ENCODE data around the gene SI.
"Not testable (repeated sequence)": the region's sequence is repeated elsewhere in the genome, so short reads cannot be mapped to it uniquely, and the experiment has no call there.

Gene SI

DNA sequence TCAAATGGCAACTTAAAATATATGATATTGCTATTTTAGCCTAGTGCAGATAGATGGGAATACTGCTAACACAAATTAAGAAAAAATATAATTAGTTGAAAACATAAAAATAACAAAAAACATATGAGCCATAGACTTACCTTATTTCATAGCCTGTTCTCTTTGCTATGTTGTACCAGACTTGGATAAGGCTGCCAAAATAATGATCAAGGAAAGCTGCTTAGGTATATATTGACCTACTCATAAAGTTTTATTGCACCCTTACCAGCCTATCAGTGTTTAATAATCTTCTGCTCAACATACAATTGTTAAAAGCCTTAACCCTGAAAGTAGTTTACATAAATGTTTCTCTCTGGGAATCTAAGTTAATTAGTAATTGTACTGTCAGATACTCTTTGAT lies at the start of gene SI:
Gene SI (minus strand): TSS at position 204 of the 400 bp plus-strand sequence. CDS start 2,484 bp downstream, outside the sequence.
- no peak for DNase-seq

DNA sequence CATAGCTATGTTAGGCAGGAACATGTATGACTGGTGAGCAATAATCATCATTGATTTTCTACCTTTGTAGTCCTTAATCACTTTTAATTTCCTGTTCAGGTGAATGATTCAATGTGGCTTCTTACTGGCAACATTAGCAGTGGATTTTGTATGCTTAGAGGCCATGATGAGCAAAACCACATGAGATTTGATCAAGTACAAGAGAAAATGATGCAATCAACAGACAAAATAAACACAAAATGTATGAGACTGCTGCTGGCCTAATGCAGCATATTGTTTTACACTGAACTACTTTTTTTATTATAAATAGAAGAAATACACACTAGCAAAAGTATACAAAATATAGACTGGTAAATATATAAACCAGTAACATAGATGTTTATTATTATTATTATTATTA lies 47.5 kb upstream of the SI start:
- no peak for DNase-seq

DNA sequence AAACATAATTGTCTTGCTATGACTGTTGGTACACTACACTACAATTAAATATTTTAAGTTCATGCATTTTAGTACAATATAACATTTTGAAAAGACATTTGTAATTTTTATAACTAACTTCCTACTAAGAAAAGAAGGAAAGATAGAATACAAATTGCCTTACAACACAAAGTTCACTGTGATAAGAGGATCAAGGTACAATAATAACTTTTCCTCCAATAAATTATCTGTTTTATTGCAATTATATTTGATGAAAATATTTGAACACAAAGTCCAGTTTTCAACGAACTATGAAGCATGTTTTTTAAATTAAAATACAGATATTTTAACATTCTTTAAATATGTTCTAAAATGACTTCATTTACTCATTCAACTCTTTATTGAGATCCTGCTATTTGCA lies 33.1 kb upstream of the SI start:
- no peak for DNase-seq

DNA sequence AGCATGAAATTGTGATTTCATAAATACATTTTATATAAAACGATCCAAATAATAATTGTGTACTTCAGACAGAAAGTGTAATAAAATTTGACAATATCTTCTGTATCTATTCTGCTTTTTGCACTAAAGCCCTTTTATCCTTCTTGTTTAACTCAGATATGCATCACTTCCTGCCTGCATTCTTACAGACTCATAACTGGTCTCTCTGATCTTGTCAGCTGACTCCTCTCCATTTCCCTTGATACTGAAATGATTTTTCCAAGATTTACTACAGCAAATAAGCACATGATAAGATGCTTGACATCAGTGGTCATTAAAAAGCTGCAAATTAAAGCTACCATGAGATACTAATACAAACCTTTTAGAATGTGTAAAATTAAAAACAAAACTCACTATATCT lies 25.3 kb upstream of the SI start:
- no peak for DNase-seq

DNA sequence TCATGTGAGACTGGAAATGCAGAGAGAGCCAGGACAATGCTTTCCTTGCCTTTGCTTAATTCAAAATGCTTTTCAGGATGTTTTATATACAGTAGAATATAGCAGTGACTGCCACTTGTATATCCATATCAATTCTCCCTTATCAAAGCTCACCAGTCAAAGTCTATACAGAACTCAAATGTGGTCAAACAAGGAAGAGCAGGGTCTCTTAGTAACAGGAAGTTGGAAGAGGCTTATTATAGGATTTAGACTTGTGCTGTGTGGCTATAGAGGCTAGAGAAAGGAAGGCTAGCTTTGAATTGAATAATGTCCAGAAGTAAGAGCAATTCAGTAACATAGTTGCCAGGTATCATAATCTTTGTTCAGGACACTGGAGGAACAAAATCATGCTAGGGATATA lies 4.4 kb upstream of the SI start:
- no peak for DNase-seq

DNA sequence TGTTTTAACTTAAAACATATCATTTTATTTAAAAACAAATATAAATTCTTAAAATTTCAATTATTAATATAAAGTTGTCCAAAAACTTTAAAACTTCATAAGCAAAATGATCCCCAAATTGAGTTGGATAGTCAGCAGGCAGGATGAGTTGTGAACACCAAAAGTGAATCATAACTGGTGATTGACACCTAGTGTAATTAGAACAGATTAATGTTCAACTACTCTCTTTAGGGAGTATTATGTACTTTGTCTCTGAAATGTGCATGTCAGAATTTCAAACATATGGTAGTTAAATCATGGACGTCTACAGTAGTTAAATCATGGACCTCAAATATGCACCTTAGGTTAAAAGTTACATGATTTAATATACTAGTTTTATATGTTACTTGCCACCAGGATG lies 2.9 kb upstream of the SI start:
- no peak for DNase-seq

DNA sequence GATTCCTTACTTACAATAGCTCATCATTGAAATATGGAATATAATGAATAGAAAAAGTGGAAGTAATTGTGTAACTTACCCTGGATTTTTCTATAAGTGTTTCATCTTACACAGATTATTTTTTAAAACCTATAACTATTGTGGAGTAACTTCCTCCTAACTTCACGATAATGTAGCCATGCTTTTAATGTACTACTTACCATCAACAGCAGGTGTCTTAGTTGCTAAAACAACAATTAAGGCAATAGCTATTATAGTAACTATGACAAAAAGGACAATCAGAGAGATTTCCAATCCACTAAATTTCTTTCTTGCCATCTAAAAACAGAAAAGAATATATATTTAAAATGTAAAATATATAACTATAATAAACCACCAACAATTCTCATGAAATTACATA lies 2.6 kb downstream of the SI start:
- no peak for DNase-seq

DNA sequence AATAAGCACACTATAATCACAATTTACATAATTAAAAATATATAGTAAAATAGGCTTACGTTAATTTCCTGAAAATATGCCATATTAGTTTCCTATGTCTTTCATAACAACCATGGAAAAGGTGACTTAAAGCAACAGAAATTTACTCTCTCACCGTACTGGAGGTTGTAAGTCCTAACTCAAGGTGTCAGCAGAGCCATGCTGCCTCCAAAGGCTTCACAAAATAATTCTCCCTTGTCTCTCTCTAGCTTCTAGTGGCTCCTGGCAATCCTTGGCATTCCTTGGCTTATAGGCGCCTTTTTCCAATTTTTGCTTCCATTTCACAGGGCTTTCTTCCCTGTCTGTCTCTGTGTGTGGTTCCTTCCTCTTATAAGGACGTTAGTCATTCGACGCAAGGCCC lies 7.6 kb downstream of the SI start:
- DNase-seq, result no peak

DNA sequence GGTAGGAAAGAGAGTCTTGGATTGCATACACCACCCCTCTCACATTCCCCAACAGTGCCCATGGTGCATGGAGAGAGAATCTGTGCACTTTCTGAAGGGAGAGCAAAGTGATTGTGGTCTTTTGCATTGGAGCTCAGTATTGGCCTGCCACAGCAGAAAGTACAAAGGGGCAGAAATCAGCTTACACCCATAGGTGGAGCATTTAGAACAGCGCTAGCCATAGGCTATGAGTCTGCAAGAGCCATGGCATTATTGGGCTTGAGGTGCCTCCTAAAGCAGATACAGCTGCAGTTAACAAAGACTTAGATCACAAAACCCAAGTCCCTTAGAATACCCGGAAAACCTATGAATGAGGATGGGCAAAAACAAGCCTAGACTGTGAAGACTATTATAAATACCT lies 21.8 kb downstream of the SI start:
- DNase-seq, result no peak

DNA sequence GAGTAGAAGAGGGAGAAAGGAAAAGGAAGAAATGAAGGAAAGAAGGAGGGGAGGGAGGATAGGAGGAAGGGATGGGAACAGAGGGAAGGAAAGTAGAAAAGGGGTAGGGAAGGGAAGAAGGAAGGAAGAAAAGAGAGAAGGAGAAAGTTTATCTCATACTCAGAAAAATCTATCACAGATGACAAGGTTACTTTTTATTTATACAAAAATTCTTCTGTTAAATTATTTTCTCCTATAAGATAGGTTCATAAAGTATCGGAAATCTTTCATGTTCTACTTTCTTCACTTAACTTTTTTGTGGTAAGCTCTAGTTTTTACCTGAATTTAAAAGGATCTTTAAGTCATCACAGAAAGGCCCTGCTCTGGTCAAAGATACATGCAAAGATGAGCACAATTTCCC lies 38.1 kb downstream of the SI start:
- DNase-seq, result no peak

DNA sequence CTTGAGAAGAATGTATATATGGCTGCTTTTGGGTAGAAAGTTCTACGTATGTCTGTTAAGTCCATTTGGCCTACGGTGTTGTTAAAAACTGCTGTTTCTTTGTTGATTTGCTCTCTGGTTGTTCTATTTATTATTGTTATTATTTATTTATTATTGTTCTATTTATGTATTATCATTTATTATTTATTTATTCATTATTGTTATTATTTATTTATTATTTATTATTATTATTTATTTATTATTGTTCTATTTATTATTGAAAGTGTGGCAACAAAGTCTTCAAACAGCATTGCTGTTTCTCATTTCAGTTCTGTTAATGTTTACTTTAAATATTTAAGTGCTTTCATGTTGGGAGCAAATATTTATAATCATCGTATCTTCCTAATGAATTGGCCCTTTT lies 66.7 kb downstream of the SI start:
- DNase-seq, result no peak

DNA sequence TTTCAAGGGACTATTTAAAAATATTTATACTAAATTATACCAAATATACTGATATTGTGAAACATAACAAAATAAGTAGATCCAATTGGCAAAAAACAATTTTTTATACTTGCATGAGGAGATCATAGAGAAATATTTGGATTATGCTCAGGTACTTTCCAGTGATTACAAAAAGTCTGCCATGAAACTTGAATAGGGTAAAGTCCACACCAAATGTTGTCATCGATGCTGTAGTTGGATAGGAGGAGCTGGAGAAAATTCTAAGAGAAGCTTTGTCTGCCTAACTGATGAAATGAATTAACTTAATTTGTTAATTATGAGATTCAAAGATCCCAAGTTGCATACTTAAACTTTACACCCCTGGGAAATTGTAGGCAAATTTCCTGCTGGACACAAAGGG lies 93.3 kb downstream of the SI start:
- DNase-seq, result no peak

DNA sequence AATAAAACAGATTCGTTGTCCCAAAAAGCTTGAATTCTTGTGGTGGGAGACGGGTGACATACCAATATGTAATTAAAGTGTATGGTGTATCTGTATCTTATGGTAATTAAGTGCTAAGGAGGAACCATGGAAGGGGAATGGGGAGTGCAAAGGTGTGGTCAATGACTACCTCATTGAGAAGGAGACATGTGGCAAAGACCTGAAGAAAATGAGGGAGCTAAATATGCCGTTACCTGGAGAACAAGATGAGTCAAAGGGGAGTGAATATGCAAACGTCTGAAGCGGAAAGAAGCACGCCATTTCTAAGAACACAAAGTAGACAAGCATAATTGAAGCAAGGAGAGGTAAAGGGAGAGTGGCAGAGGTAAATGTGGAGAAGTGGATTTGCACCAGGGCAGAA lies 115.7 kb downstream of the SI start:
- no peak for DNase-seq

DNA sequence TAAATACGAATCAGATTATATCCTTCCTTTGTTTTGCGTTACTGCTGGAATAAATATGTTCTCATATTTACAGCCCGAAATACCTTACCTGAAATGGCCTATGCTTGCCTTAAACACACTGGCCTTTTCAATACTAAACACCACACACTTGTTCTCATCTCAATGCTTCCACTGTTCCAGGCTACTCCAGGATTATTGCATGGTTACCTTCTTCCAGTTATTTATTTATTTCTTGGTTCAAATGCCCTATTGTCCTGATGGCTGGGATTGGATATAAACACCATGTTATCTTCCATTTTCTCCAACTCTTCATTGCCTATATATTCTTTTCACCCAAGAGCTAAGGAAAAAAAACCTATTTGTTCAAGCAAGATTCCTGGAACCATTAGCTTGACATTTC lies 125.3 kb downstream of the SI start:
- DNase-seq, result no peak

DNA sequence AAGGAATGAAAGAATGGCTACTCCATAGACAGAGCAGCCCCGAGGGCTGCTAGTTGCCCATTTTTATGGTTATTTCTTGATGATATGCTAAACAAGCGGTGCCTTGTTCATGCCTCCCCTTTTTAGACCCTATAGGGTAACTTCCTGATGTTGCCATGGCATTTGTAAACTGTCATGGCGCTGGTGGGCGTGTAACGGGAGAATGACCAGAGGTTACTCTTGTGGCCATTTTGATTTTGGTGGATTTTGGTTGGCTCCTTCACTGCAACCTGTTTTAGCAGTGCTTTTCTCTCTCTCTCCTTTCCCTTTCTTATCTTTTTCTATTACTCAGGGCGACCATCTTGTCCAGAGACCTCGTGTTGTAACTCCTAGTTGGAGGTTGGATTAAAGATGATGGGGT lies 126.9 kb downstream of the SI start:
- not testable (repeated sequence) for DNase-seq

DNA sequence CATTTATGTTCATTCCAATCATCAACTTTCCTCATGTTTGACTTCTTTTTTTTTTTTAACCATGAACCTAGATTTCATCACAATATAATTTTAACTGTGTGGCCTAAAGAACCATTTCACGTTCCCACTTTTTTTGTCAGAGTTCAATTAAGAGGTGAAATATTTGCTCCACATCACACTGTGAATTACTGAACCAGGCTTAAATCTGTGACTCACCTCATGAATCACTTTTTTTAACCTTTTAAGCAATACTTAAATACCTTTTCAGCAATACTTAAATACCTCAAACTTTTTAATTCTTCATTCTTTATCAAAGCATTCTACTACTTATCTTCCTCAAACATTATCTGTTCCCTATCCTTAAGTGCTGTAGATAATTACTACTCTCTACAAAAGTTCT lies 137.6 kb downstream of the SI start:
- DNase-seq, result no peak

DNA sequence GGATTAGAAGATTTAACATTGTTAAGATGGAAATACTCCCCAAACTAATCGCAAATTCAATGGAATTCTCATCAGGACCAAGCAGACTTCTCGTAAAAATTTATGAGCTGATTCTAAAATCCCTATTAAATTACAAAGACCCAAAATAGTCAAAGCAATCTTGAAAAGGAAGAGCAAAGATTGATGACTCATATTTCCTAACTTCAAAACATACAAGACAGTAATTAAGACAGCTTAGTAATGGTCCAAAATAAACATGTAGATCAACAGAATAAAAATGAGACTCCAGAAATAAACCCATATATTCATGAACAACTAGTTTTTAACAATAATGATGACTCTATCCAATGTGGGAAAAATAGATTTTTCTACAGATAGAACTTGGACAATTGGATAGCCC lies 148.7 kb downstream of the SI start:
- DNase-seq, result no peak

All from activated CD8-positive, alpha-beta memory T cell treated with anti-CD3 and anti-CD28 coated beads, Interleukin-2, amount 50 U/mL, for 48 hours (primary cell).